Peyer's patch (tissue), 4 donors: ENCODE measurements around the gene PEX7.
"Not testable (repeated sequence)": the region's sequence is repeated elsewhere in the genome, so short reads cannot be mapped to it uniquely, and the experiment has no call there.

Experiments used
- CTCF ChIP-seq, 6 experiments: fragments of 450-650 bp in 4 of 6; fragments of 200-600 bp in 2 of 6; sonication (generic) in 1 of 6; IDR thresholded peaks; one replicate each; pipeline ENCODE4 v1.5.1; 2017 to 2019; ENCODE audit warnings: antibody characterized with exemption in 6 of 6, mild to moderate bottlenecking in 3 of 6, moderate library complexity in 1 of 6
- POLR2A ChIP-seq, 2 donors: fragments of 450-650 bp; IDR thresholded peaks; one replicate each; pipeline ENCODE4 v1.5.1; 2017; ENCODE audit warnings: antibody characterized with exemption in 2 of 2, mild to moderate bottlenecking in 2 of 2, moderate library complexity in 2 of 2

GRCh38 chr6:136849979-136850563 is 27.7 kb downstream of the PEX7 start:
- TF ChIP-seq CTCF, POLR2A (IDR thresholded peaks at IDR 0.05): not testable (repeated sequence)
